ENCODE data around the gene RAB43. TPM values are rescaled to one million over a fixed set of nuclear protein-coding genes. Genes with fewer than 3 reads are reported as not detected.

The RAB43 gene
- total RNA-seq, 1 donor from 2014 or later = 23.8 TPM

GRCh38 chr3:129105862-129106261 is 15.7 kb downstream of the RAB43 start:
- Mint-ChIP-seq H3K4me1 (ENCODE audit: low read depth) (peaks cover 9% of the 10 kb centered on the region), H3K36me3 (ENCODE audit: insufficient read depth) (peaks cover 4% of the 10 kb centered on the region)

GRCh38 chr3:129104498-129105079 is 17.0 kb downstream of the RAB43 start:
- Mint-ChIP-seq H3K27ac (no peak overlapping the region), H3K36me3 (ENCODE audit: insufficient read depth) (peaks cover 2% of the 10 kb centered on the region), H3K9me3 (ENCODE audit: low read depth) (no peaks in the 10 kb centered on the region), H3K27me3 (no peaks in the 10 kb centered on the region), H3K4me1 (ENCODE audit: low read depth) (peaks cover 9% of the 10 kb centered on the region), H3K4me3 (ENCODE audit: low read depth) (no peak overlapping the region)
- no peak for DNase-seq (ENCODE audit: low spot score, unreplicated experiment)
- TF ChIP-seq, protein P1, sequence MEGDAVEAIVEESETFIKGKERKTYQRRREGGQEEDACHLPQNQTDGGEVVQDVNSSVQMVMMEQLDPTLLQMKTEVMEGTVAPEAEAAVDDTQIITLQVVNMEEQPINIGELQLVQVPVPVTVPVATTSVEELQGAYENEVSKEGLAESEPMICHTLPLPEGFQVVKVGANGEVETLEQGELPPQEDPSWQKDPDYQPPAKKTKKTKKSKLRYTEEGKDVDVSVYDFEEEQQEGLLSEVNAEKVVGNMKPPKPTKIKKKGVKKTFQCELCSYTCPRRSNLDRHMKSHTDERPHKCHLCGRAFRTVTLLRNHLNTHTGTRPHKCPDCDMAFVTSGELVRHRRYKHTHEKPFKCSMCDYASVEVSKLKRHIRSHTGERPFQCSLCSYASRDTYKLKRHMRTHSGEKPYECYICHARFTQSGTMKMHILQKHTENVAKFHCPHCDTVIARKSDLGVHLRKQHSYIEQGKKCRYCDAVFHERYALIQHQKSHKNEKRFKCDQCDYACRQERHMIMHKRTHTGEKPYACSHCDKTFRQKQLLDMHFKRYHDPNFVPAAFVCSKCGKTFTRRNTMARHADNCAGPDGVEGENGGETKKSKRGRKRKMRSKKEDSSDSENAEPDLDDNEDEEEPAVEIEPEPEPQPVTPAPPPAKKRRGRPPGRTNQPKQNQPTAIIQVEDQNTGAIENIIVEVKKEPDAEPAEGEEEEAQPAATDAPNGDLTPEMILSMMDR (IDR thresholded peaks at IDR 0.05; ENCODE audit: unreplicated experiment) = no peak

More at GRCh38 chr3:129105862-129106261, 15.7 kb downstream of the RAB43 start:
- H3K27ac Mint-ChIP-seq = no peak overlapping the region
- DNase-seq (ENCODE audit: low spot score, unreplicated experiment) = no peak
- TF ChIP-seq, protein P1 (IDR thresholded peaks at IDR 0.05; ENCODE audit: unreplicated experiment) = no peak
- H3K27me3 Mint-ChIP-seq = no peaks in the 10 kb centered on the region
- H3K9me3 Mint-ChIP-seq (ENCODE audit: low read depth) = no peaks in the 10 kb centered on the region
- H3K4me3 Mint-ChIP-seq (ENCODE audit: low read depth) = no peak overlapping the region

DNA sequence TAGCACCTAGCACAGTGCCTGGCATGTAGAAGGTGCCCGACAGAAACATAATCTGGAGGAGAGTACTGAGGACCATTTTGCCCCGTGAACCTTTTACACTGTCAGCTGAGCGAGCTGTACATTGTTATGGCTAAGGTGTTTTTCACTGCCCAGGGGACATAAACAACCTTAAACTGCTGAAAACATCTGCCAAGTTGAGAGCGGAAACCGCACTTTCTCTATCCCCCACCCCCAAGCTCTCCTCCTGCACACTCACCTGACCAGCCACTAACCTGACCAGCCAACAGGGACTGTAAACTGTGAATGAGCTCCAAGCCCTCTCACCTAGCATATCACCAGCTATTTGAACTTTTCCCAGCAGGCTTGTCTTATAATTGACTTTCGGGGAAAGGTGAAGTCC is 17.6 kb downstream of the RAB43 start:
- TF ChIP-seq, protein P1 (IDR thresholded peaks at IDR 0.05; ENCODE audit: unreplicated experiment) = no peak
- peak overlapping the region; percentile 35 for H3K27ac Mint-ChIP-seq
- DNase-seq (ENCODE audit: low spot score, unreplicated experiment) = no peak
- H3K4me1 Mint-ChIP-seq (ENCODE audit: low read depth) = peaks cover 9% of the 10 kb centered on the region
- peaks cover 2% of the 10 kb centered on the region for H3K36me3 Mint-ChIP-seq (ENCODE audit: insufficient read depth)
- H3K27me3 Mint-ChIP-seq = no peaks in the 10 kb centered on the region
- no peaks in the 10 kb centered on the region for H3K9me3 Mint-ChIP-seq (ENCODE audit: low read depth)
- no peak overlapping the region for H3K4me3 Mint-ChIP-seq (ENCODE audit: low read depth)

GRCh38 chr3:129103296-129103695 is 18.3 kb downstream of the RAB43 start:
- Mint-ChIP-seq H3K4me1 (ENCODE audit: low read depth) (peaks cover 9% of the 10 kb centered on the region), H3K4me3 (ENCODE audit: low read depth) (no peak overlapping the region), H3K9me3 (ENCODE audit: low read depth) (peaks cover 2% of the 10 kb centered on the region), H3K27me3 (no peaks in the 10 kb centered on the region), H3K36me3 (ENCODE audit: insufficient read depth) (peaks cover 2% of the 10 kb centered on the region), H3K27ac (peak overlapping the region; percentile 69)
- DNase-seq (ENCODE audit: low spot score, unreplicated experiment) = no peak
- TF ChIP-seq, protein P1 (IDR thresholded peaks at IDR 0.05; ENCODE audit: unreplicated experiment) = no peak

- no peaks in the 10 kb centered on the region for H3K27me3 Mint-ChIP-seq
- no peak overlapping the region for H3K4me3 Mint-ChIP-seq (ENCODE audit: low read depth)
- peak overlapping the region; percentile 19 for H3K27ac Mint-ChIP-seq
- TF ChIP-seq, protein P1 (IDR thresholded peaks at IDR 0.05; ENCODE audit: unreplicated experiment) = no peak
- peaks cover 9% of the 10 kb centered on the region for H3K4me1 Mint-ChIP-seq (ENCODE audit: low read depth)
- no peak for DNase-seq (ENCODE audit: low spot score, unreplicated experiment)
- peaks cover 8% of the 10 kb centered on the region for H3K36me3 Mint-ChIP-seq (ENCODE audit: insufficient read depth)
- peaks cover 4% of the 10 kb centered on the region for H3K9me3 Mint-ChIP-seq (ENCODE audit: low read depth)
These were observed 20.1 kb downstream of the RAB43 start for GRCh38 chr3:129101370-129102138.

All from progenitor cell of endocrine pancreas (in vitro differentiated cells).